WTC11 (cell line): ENCODE results near the gene COX6B2. TPM values are rescaled to one million over a fixed set of nuclear protein-coding genes. Genes with fewer than 3 reads are reported as not detected.
A peak's percentile ranks its signal among the peaks of the same experiment; 100 is the strongest.

Source experiments
- ATAC-seq: fragments of 200-7000 bp; cut with Tn5 transposase; 2 replicates; pipeline ENCODE4 v1.10.0; 2021; ENCODE audit warnings: mild to moderate bottlenecking, moderate library complexity
- CTCF ChIA-PET: fragments of 300-600 bp; sonication (Branson Sonifier 250); formaldehyde crosslinking; loops from one replicate; lab custom pipeline; 2021; ENCODE audit warnings: antibody characterized with exemption; lab: Charles Lee
- POLR2A ChIA-PET: fragments of 350-600 bp; sonication (Branson Sonifier 250); formaldehyde crosslinking; loops from one replicate; lab custom pipeline; 2021; ENCODE audit warnings: antibody characterized with exemption; lab: Charles Lee
- DNase-seq: peaks from one replicate; pipeline ENCODE4 v3.0.0; 2021; ENCODE audit warnings: low spot score
- H3K27ac Mint-ChIP-seq: 2 replicates; pipeline ENCODE4 v1.8.0; 2021; ENCODE audit warnings: mixed read lengths
- H3K27me3 Mint-ChIP-seq: 2 replicates; pipeline ENCODE4 v1.8.0; 2021; ENCODE audit warnings: low read depth, mild to moderate bottlenecking, moderate library complexity, mixed read lengths
- H3K36me3 Mint-ChIP-seq: 2 replicates; pipeline ENCODE4 v1.8.0; 2021; ENCODE audit warnings: mixed read lengths
- H3K4me1 Mint-ChIP-seq: 2 replicates; pipeline ENCODE4 v1.8.0; 2022; ENCODE audit warnings: mixed read lengths
- H3K4me3 Mint-ChIP-seq: 2 replicates; pipeline ENCODE4 v1.8.0; 2021; ENCODE audit warnings: mild to moderate bottlenecking, moderate library complexity, mixed read lengths
- H3K9me3 Mint-ChIP-seq: 2 replicates; pipeline ENCODE4 v1.8.0; 2021; ENCODE audit warnings: mixed read lengths
- ATF1 ChIP-seq: sonication (generic); formaldehyde crosslinking; IDR thresholded peaks from 2 replicates; pipeline ENCODE4 v1.8.1; 2023; ENCODE audit warnings: mild to moderate bottlenecking, moderate library complexity, missing genetic modification reagents
- ATF2 ChIP-seq: sonication (generic); formaldehyde crosslinking; IDR thresholded peaks from 2 replicates; pipeline ENCODE4 v1.8.1; 2022; ENCODE audit warnings: low read depth, missing genetic modification reagents, borderline replicate concordance
- ATF3 ChIP-seq: sonication (generic); formaldehyde crosslinking; conservative IDR thresholded peaks from 2 replicates; pipeline ENCODE4 v1.8.1; 2022; ENCODE audit warnings: mild to moderate bottlenecking, missing genetic modification reagents
- ATF6 ChIP-seq: sonication (generic); formaldehyde crosslinking; IDR thresholded peaks from 2 replicates; pipeline ENCODE4 v1.8.1; 2023; ENCODE audit warnings: mild to moderate bottlenecking, missing genetic modification reagents
- CDX4 ChIP-seq: fragments of 250-450 bp; sonication (Bioruptor Pico); IDR thresholded peaks from 2 replicates; pipeline ENCODE4 v1.9.0; 2021; ENCODE audit warnings: moderate library complexity, mild to moderate bottlenecking, inconsistent platforms, borderline replicate concordance
- E2F4 ChIP-seq: sonication (generic); formaldehyde crosslinking; IDR thresholded peaks from 2 replicates; pipeline ENCODE4 v1.8.1; 2022; ENCODE audit warnings: low read depth, mild to moderate bottlenecking, moderate library complexity, missing genetic modification reagents, borderline replicate concordance
- E2F5 ChIP-seq: sonication (generic); formaldehyde crosslinking; IDR thresholded peaks from 2 replicates; pipeline ENCODE4 v1.8.1; 2022; ENCODE audit warnings: mild to moderate bottlenecking, moderate library complexity, missing genetic modification reagents
- ELF4 ChIP-seq: sonication (generic); formaldehyde crosslinking; IDR thresholded peaks from 2 replicates; pipeline ENCODE4 v1.8.1; 2022; ENCODE audit warnings: low read depth, mild to moderate bottlenecking, moderate library complexity, missing genetic modification reagents
- FOXP4 ChIP-seq: sonication (generic); formaldehyde crosslinking; IDR thresholded peaks from 2 replicates; pipeline ENCODE4 v1.8.0; 2022; ENCODE audit warnings: mild to moderate bottlenecking, missing genetic modification reagents
- IRF1 ChIP-seq: sonication (generic); formaldehyde crosslinking; IDR thresholded peaks from 2 replicates; pipeline ENCODE4 v1.8.0; 2023; ENCODE audit warnings: missing genetic modification reagents
- NFYB ChIP-seq: sonication (generic); formaldehyde crosslinking; conservative IDR thresholded peaks from 2 replicates; pipeline ENCODE4 v1.8.0; 2022; ENCODE audit warnings: low read depth, missing genetic modification reagents
- ZBTB43 ChIP-seq: sonication (generic); formaldehyde crosslinking; IDR thresholded peaks from 2 replicates; pipeline ENCODE4 v1.8.1; 2023; ENCODE audit warnings: mild to moderate bottlenecking, missing genetic modification reagents
- ZMAT4 ChIP-seq: fragments of 250-450 bp; sonication (Bioruptor Pico); IDR thresholded peaks from 2 replicates; pipeline ENCODE4 v1.9.0; 2021; ENCODE audit warnings: mild to moderate bottlenecking
- ZNF219 ChIP-seq: sonication (generic); formaldehyde crosslinking; IDR thresholded peaks from 2 replicates; pipeline ENCODE4 v1.8.0; 2023; ENCODE audit warnings: missing genetic modification reagents, mild to moderate bottlenecking, borderline replicate concordance
- ZNF281 ChIP-seq: sonication (generic); formaldehyde crosslinking; IDR thresholded peaks from 2 replicates; pipeline ENCODE4 v1.8.0; 2023; ENCODE audit warnings: mild to moderate bottlenecking, missing genetic modification reagents
- ZNF671 ChIP-seq: fragments of 250-450 bp; sonication (Bioruptor Pico); IDR thresholded peaks from 2 replicates; pipeline ENCODE4 v1.8.0; 2021; ENCODE audit warnings: mild to moderate bottlenecking
- ZSCAN18 ChIP-seq: fragments of 250-450 bp; sonication (Bioruptor Pico); IDR thresholded peaks from 2 replicates; pipeline ENCODE4 v2.1.2; 2022; ENCODE audit warnings: mild to moderate bottlenecking, moderate library complexity
- total RNA-seq: library from RNA; stranded (reverse); gene quantifications from 3 replicates; pipeline ENCODE4 v1.2.3, GENCODE V29; 2021

Gene COX6B2
- total RNA-seq, 1 experiment from 2014 or later: 4.3 TPM

GRCh38 chr19:55373993-55374757 lies 19.7 kb upstream of the COX6B2 start (continued):
- no peak for TF ChIP-seq IRF1 (CRISPR knock-in tag)
- TF ChIP-seq ATF3 (CRISPR knock-in tag): no peak
- no peak for TF ChIP-seq ATF1 (CRISPR knock-in tag)
- no peak for TF ChIP-seq FOXP4
- no peak for TF ChIP-seq ATF6 (CRISPR knock-in tag)
- no peak for TF ChIP-seq CDX4
- no peak for TF ChIP-seq ZSCAN18 (CRISPR knock-in tag)
- TF ChIP-seq ZNF219 (CRISPR knock-in tag): no peak
- no peak for TF ChIP-seq E2F4
- no peak for TF ChIP-seq ZBTB43 (CRISPR knock-in tag)
- no peak for TF ChIP-seq NFYB (CRISPR knock-in tag)

GRCh38 chr19:55373306-55373992 lies 18.9 kb upstream of the COX6B2 start:
- H3K9me3 Mint-ChIP-seq: no peaks in the 10 kb centered on the region
- H3K27ac Mint-ChIP-seq: 0 out of 2 replicates have a peak overlapping the region, but pooled peaks have one; percentile 8
- ChIA-PET POLR2A (interaction anchor here (1.2 kb wide), 1 partner anchor 11 kb away, joined by 3 read pairs; the partner anchor contains the start of gene TMEM238), CTCF (interaction anchor here (0.8 to 1.5 kb wide), 3 partner anchors 10 to 72 kb away, joined by 3 to 5 read pairs (median 4); partner anchors contain the start of gene TMEM238)
- ATAC-seq: no peak
- peaks cover 43% of the 10 kb centered on the region for H3K4me1 Mint-ChIP-seq
- H3K4me3 Mint-ChIP-seq: peak overlapping the region; percentile 57
- no peaks in the 10 kb centered on the region for H3K36me3 Mint-ChIP-seq
- DNase-seq: no peak
- peaks cover 65% of the 10 kb centered on the region for H3K27me3 Mint-ChIP-seq
- TF ChIP-seq ZMAT4: no peak
- no peak for TF ChIP-seq ATF2 (CRISPR knock-in tag)
- no peak for TF ChIP-seq E2F5 (CRISPR knock-in tag)
- no peak for TF ChIP-seq ZNF281 (CRISPR knock-in tag)
- no peak for TF ChIP-seq ZNF671 (CRISPR knock-in tag)
- TF ChIP-seq ELF4 (CRISPR knock-in tag): no peak
